ENCODE data around the gene TRIP13. TPM values are rescaled to one million over a fixed set of nuclear protein-coding genes. Genes with fewer than 3 reads are reported as not detected.
A peak's percentile ranks its signal among the peaks of the same experiment; 100 is the strongest.
"Not testable (repeated sequence)": the region's sequence is repeated elsewhere in the genome, so short reads cannot be mapped to it uniquely, and the experiment has no call there.

TRIP13 gene
- total RNA-seq, 1 experiment from 2014 or later: 60.3 TPM

DNA sequence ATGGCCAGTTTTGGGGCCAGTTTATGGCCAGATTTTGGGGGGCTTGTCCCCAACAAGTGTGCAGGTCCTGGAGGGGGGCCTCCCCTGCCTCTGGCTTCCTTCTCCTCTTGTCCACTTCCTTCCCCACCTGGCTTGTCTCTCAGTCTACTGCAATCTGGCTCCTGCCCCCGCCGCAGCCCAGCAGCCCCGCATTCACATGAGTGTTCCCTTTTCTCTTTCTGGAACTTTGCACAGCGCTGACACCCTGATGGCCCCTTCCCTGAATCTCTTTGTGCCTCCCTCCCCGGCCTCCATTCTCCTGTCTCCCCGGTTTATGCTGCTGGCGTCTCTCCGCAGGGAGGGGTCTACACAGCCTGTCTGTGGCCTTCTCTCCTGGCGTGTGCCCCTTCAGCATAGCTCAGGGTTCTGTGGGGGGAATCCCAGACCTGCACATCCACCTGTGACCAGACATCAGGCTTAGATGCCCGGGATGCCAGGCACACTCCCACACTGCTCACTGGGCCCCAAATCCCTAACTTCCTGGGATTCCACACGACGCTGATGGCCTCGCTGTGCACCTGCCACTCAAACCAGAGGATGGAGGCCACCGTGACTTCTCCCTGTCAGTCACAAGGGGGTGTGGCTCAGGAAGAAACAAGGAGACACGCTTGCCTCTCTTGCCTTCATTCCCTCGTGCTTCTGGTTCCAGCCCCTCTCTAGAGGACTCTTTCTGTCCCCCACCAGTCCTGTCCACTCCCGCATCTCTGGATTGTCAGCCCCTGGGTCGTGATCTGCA lies 17.5 kb downstream of the TRIP13 start:
- no peaks in the 10 kb centered on the region for H3K27me3 ChIP-seq (ENCODE audit: control insufficient read depth, insufficient read depth, low read length)
- no peak for DNase-seq
- H3K36me3 ChIP-seq (replicated peaks; ENCODE audit: control insufficient read depth, insufficient read depth, low read length): peaks cover 39% of the 10 kb centered on the region
- no peak overlapping the region for H3K4me3 ChIP-seq (ENCODE audit: insufficient read depth, low read depth, low read length)

DNA sequence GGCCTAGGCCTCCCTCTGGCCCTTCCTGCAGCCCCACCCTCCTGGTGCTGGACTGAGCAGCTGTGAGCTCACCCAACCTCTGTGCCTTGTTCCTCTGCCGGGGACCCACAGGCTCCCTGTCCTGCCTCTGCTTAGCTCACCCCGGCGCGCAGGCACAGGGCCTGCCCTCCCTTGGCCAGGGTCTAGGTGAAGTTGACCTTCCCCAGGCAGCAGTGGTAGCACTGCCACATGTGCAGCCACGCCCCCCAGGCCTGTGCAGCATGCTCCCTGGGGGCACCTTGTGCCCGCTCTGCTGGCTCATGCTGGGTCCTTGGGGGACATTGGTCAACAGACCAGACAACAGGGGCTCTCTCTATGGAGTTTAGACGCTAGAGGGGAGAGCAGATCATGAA lies 18.1 kb downstream of the TRIP13 start:
- Histone ChIP-seq H3K36me3 (replicated peaks; ENCODE audit: control insufficient read depth, insufficient read depth, low read length) (peaks cover 39% of the 10 kb centered on the region), H3K4me3 (ENCODE audit: insufficient read depth, low read depth, low read length) (no peak overlapping the region), H3K27me3 (ENCODE audit: control insufficient read depth, insufficient read depth, low read length) (no peaks in the 10 kb centered on the region)
- no peak for DNase-seq

DNA sequence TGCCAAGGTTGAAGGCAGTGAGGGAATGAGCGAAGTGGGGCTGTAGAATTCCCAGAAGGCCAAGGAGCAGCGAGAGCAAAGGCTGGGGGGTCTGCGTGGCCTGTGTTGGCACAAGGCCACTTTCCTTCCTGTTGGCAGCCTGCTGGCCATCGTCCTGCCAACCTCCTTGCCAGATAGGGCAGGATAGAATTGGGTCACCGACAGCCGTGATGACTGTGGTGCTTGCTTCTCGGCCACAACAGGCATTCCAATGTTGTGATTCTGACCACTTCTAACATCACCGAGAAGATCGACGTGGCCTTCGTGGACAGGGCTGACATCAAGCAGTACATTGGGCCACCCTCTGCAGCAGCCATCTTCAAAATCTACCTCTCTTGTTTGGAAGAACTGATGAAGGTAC lies 18.9 kb downstream of the TRIP13 start:
- peaks cover 43% of the 10 kb centered on the region for H3K36me3 ChIP-seq (replicated peaks; ENCODE audit: control insufficient read depth, insufficient read depth, low read length)
- DNase-seq: no peak
- no peaks in the 10 kb centered on the region for H3K27me3 ChIP-seq (ENCODE audit: control insufficient read depth, insufficient read depth, low read length)
- no peak overlapping the region for H3K4me3 ChIP-seq (ENCODE audit: insufficient read depth, low read depth, low read length)

DNA sequence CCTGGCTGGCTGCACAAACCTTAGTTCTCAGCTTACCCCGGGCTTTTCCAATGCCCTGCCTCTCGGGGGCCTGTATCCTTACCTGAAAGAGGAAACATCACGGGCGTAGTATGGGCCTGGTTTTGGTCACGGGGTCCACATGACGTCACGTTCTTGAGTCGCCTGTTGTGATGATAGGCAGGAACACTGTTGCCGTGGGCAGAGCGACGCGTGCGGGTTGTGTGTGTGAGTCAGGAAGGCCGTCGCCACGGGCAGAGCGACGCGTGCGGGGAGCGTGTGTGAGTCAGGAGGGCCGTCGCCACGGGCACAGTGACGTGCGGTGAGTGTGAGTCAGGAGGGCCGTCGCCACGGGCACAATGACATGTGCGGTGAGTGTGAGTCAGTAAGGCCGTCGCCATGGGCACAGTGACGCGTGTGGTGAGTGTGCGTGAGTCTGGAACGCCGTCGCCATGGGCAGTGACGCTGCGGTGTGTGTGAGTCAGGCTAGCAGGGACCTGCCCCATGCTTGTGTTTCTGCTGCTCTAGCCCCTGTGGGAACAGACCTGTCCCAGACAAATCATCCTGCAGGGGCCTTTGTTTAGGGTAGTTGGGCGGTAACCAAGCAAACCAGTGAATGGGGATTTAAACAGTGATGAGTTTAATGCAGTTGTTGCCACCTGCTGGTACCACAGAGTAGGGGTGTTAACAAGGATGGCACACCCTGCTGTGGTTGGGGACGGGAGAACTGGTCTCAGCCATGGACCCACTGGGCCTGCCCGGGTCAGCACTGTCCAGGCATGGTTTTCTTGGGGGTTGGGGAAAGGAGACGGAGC lies 19.8 kb downstream of the TRIP13 start:
- H3K36me3 ChIP-seq (replicated peaks; ENCODE audit: control insufficient read depth, insufficient read depth, low read length): peaks cover 45% of the 10 kb centered on the region
- peak; percentile 54 for DNase-seq

DNA sequence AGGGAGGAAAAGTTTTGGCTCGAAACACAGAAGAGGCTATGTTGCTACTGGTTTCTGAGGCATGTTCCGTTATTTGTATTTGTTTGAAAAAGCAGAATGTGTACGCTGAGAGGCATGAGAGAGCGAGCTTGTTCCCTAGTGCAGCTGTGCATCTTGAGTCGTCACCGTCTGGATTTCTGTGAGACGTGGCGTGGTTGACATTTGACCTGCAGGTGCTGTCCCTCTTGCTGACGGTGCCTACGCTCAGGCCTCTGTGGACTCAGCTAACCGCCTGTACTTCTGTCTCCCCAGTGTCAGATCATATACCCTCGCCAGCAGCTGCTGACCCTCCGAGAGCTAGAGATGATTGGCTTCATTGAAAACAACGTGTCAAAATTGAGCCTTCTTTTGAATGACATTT lies 21.5 kb downstream of the TRIP13 start:
- Histone ChIP-seq H3K4me3 (ENCODE audit: insufficient read depth, low read depth, low read length) (no peak overlapping the region), H3K27me3 (ENCODE audit: control insufficient read depth, insufficient read depth, low read length) (no peaks in the 10 kb centered on the region), H3K36me3 (replicated peaks; ENCODE audit: control insufficient read depth, insufficient read depth, low read length) (peaks cover 35% of the 10 kb centered on the region)
- DNase-seq: no peak

More for the DNA sequence above, 19.8 kb downstream of the TRIP13 start:
- Histone ChIP-seq H3K4me3 (ENCODE audit: insufficient read depth, low read depth, low read length) (no peak overlapping the region), H3K27me3 (ENCODE audit: control insufficient read depth, insufficient read depth, low read length) (no peaks in the 10 kb centered on the region)

DNA sequence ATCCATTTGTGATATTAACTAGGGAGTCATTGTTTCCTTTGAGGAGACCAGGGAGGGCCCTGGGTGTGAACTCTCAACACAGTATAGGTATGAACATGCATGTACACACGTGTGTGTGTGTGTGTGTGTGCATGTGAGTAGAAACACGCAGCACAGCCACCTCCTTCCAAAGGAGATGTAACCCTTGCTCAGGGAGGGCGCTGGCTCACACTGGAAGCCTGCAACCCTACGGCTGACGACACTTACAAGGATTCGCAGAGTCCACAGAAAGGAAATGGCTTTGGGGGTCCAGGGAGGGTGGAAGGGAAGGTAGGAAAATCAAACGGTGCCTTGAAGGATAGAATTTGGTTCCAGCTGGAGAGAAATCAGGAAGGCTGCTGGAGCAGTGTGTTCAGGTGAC lies 21.9 kb downstream of the TRIP13 start:
- DNase-seq: no peak
- H3K36me3 ChIP-seq (replicated peaks; ENCODE audit: control insufficient read depth, insufficient read depth, low read length): peaks cover 33% of the 10 kb centered on the region

DNA sequence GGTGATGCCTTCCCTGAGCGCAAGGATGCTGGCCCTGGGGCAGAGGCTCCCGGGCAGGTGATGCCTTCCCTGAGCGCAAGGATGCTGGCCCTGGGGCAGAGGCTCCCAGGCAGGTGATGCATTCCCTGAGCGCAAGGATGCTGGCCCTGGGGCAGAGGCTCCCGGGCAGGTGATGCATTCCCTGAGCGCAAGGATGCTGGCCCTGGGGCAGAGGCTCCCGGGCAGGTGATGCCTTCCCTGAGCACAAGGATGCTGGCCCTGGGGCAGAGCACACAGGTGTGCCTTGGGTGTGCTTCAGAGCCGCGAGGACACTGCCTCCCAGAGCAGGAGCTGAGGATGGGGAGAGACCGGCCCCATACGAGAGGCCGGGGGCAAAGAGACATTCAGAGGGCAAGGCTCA lies 22.7 kb downstream of the TRIP13 start:
- H3K36me3 ChIP-seq (replicated peaks; ENCODE audit: control insufficient read depth, insufficient read depth, low read length): peaks cover 33% of the 10 kb centered on the region
- not testable (repeated sequence) for H3K4me3 ChIP-seq (ENCODE audit: insufficient read depth, low read depth, low read length); DNase-seq; H3K27me3 ChIP-seq (ENCODE audit: control insufficient read depth, insufficient read depth, low read length)

More for the DNA sequence above, 21.9 kb downstream of the TRIP13 start:
- H3K27me3 ChIP-seq (ENCODE audit: control insufficient read depth, insufficient read depth, low read length): no peaks in the 10 kb centered on the region
- H3K4me3 ChIP-seq (ENCODE audit: insufficient read depth, low read depth, low read length): no peak overlapping the region

DNA sequence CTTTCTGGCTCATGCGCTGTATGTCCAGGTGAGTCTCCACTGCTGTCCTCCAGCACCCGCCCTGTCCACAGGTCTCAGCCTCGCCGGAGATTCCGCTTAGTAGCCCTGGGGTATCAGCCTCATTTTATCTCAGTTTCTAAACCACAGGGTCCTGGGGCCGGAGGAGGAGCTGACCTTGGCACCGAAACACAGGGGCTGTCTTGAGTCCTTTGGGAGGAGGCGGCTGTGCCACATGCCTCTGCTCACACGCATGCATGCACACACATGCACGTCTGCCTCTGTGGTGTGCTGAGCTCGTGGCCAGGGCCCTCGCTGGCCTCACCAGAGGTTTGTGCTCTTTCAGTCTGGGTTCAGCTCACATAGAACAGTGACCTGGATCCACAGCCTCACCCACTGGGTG lies 23.3 kb downstream of the TRIP13 start:
- no peak for DNase-seq
- H3K27me3 ChIP-seq (ENCODE audit: control insufficient read depth, insufficient read depth, low read length): no peaks in the 10 kb centered on the region
- no peak overlapping the region for H3K4me3 ChIP-seq (ENCODE audit: insufficient read depth, low read depth, low read length)
- peaks cover 33% of the 10 kb centered on the region for H3K36me3 ChIP-seq (replicated peaks; ENCODE audit: control insufficient read depth, insufficient read depth, low read length)

DNA sequence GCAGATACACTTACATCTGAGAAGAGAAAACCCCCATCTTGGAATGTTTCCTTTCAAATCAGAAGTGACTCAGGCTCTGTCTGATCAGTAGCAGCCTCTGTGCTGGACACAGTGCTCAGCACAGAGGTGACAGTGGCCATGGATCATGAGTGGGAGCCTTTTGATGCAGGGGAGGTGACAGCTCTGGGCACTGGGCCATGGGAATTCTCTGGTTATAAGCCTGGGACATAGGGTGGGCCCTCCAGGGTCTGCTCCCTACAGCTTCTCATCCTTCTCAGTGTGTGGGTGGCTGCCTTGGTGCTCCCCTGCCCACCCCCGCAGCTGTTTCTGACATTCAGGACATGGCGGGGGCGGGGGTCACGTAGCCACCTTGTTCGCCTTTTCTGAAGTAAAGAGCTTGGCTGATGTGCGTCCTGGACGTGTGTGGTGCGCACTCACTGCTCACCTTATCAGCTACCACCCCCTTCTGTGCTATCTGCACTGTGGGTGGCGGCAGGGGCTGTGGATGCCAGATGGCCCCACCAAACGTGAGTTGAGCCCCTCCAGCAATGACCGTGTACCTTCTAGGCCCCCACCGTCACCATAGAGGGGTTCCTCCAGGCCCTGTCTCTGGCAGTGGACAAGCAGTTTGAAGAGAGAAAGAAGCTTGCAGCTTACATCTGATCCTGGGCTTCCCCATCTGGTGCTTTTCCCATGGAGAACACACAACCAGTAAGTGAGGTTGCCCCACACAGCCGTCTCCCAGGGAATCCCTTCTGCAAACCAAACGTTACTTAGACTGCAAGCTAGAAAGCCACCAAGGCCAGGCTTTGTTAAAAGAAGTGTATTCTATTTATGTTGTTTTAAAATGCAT lies 24.0 kb downstream of the TRIP13 start:
- Histone ChIP-seq H3K27me3 (ENCODE audit: control insufficient read depth, insufficient read depth, low read length) (no peaks in the 10 kb centered on the region), H3K36me3 (replicated peaks; ENCODE audit: control insufficient read depth, insufficient read depth, low read length) (peaks cover 33% of the 10 kb centered on the region), H3K4me3 (ENCODE audit: insufficient read depth, low read depth, low read length) (no peak overlapping the region)
- DNase-seq: no peak

DNA sequence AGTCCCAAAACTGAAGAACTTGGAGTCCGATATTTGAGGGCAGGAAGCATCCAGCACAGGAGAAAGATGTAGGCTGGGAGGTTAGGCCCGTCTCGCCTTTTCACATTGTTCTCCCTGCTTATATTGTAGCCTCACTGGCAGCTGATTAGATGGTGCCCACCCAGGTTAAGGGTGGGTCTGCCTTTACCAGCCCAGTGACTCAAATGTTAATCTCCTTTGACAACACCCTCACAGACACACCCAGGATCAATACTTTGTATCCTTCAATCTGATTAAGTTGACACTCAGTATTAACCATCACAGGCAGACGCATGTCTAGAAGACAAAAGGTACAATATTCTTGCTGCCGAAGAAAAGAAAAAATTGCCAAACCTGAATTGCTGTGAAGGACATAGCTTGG lies 26.0 kb downstream of the TRIP13 start:
- H3K27me3 ChIP-seq (ENCODE audit: control insufficient read depth, insufficient read depth, low read length); DNase-seq; H3K4me3 ChIP-seq (ENCODE audit: insufficient read depth, low read depth, low read length): not testable (repeated sequence)
- H3K36me3 ChIP-seq (replicated peaks; ENCODE audit: control insufficient read depth, insufficient read depth, low read length): peaks cover 28% of the 10 kb centered on the region

DNA sequence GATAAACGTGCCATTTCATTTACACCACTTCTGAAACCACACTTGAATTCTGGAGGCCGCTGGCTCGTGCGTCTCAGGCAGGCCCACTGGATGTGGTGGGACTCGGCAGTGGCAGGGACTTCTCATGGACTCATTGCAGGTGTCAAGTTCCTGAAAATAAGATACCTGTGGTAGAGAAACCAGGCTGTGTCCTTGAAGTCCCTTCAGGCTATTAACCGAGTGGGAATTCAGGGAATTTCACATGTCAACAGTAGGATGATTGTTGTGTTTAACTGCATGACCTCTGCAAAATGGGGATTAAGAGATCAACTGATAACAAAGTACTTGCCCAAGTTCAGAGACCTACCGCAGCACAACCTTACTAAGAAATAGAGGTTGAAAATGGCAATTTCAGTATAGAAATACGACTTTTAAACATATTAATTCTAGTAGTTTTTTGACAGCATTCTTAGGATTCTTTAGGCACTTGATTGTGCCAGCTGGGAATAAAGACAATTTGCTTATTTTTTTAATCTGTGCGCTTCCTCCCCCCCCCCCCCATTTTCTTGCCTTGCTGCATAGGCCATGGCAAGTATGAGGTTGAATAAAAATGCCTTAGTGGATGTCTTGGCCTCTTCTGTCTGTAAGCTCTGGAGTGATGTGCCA lies 26.8 kb downstream of the TRIP13 start:
- Histone ChIP-seq H3K27me3 (ENCODE audit: control insufficient read depth, insufficient read depth, low read length) (no peaks in the 10 kb centered on the region), H3K36me3 (replicated peaks; ENCODE audit: control insufficient read depth, insufficient read depth, low read length) (peaks cover 21% of the 10 kb centered on the region), H3K4me3 (ENCODE audit: insufficient read depth, low read depth, low read length) (no peak overlapping the region)
- no peak for DNase-seq

DNA sequence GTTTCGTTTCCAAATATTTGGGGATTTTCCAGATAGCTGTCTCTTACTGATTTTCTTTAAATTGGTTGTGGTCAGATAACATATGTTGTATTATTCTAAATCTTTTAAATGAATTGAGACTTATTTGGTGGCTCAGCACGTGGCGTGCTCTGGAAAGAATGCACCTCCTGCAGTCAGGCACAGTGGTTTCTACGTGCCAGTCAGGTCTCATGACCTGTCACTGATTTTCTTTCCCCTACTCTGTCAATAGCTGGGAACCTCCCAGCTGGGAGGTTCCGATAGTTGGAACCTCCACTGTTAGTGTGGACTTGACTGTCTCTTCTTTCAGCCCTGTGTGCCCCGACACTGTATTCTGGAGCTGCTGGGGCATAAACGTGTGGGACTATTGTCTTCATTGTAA lies 27.6 kb downstream of the TRIP13 start:
- no peak for DNase-seq
- no peaks in the 10 kb centered on the region for H3K27me3 ChIP-seq (ENCODE audit: control insufficient read depth, insufficient read depth, low read length)
- peaks cover 17% of the 10 kb centered on the region for H3K36me3 ChIP-seq (replicated peaks; ENCODE audit: control insufficient read depth, insufficient read depth, low read length)
- no peak overlapping the region for H3K4me3 ChIP-seq (ENCODE audit: insufficient read depth, low read depth, low read length)

DNA sequence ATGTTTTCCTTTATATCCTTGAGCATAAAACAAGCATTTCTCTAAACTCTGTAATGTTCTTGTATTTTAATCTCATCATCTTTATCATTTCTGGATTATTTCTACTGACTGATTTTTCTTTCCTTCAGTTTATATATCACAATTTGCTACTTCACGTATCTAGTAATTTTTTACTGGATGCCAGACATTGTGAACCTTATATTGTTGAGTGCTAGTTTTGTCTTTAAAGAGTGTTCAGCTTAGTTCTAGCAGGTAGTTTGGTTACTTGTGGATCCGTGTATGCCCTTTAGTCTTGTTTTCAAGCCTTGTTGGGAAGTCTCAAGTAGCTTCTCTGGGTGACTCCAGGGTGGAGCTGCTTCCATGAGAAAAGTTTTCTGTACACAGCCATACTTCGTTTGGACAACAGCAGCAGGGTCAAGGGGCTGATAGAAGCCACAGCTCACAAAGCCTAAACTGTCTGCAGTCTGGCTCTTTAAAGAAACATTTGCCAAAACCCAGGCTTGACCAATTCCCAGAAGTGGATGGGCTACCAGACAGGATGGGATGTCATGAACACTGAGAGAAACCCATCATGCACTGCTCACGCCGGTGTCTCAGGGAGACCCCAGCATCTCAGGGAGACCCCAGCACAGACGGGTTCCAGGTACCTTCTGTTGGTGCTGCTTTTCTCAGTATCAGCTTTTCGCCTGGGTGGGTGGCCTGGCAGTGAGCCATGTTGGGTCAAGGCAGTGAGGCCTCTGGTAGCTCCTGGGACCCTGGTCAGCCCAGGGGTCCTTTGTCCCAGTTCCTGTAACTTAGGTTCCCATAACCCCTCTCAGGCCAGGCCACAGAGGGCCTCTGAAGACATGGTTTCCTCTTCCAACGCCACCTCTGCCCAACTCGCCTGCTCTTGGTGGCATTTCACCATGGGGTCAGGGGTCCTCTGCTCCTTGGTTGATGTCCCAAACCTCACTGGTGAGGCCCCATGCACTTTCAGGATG lies 29.1 kb downstream of the TRIP13 start:
- no peak overlapping the region for H3K4me3 ChIP-seq (ENCODE audit: insufficient read depth, low read depth, low read length)
- DNase-seq: no peak
- H3K36me3 ChIP-seq (replicated peaks; ENCODE audit: control insufficient read depth, insufficient read depth, low read length): peaks cover 8% of the 10 kb centered on the region
- H3K27me3 ChIP-seq (ENCODE audit: control insufficient read depth, insufficient read depth, low read length): peaks cover 7% of the 10 kb centered on the region; the same call in 1 of the 2 replicates

Measured in H7 (cell line).